Gastrocnemius medialis (tissue), 4 donors: Measurements from ENCODE around the gene HES5.

Experiments
- CTCF ChIP-seq, 5 experiments: fragments of 450-650 bp in 3 of 5; fragments of 200-600 bp in 2 of 5; sonication (generic) in 2 of 5; IDR thresholded peaks in 4 of 5; conservative IDR thresholded peaks in 1 of 5; 1 replicate in 4 of 5; 2 replicates in 1 of 5; pipeline ENCODE4 v1.5.1; 2016 to 2019; ENCODE audit warnings: antibody characterized with exemption in 5 of 5, mild to moderate bottlenecking in 3 of 5, moderate library complexity in 3 of 5
- POLR2A ChIP-seq, 2 donors: fragments of 450-650 bp; IDR thresholded peaks; one replicate each; pipeline ENCODE4 v1.6.1; 2017; ENCODE audit warnings: antibody characterized with exemption in 2 of 2, mild to moderate bottlenecking in 2 of 2, moderate library complexity in 2 of 2

DNA sequence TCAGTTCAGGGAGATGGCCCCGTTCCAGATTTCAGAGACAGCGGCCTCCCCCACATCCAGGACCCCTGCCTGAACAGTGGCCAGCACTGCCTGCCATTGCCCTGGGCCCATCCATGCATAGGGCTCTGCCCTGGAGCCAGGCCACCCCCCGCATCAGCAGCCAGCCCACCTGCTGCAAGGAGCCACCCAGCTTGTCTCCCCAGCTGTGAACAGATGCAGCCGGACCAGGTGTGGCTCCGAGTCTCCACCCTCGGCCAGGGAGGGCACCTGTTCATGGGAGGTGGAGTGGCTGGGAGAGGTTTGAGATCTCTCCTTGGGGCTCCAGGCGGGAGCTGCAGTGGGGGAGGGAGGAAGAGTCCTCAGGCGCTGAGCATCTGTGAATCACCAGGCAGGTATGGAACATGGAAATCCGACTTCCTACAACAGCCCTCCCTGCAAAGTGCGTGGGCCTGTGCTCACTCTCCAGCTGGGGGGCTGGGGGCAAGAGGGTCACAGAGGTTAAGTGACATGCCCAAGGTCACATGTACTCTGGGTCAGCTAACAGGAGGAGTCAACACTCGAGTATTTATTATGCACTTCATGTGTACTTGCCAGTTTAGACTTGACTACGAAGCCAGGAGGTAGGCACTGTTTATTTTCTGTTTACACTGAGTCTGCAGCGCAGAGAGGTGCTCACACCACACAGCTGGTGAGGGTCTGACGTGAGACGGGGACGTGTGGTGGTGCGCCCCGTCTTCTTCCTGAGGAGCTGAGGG, 4.8 kb upstream of the HES5 start:
- TF ChIP-seq POLR2A (IDR thresholded peaks at IDR 0.05), result no peak
- no peak for TF ChIP-seq CTCF (IDR thresholded peaks at IDR 0.05 in 4 of 5, conservative IDR thresholded peaks at IDR 0.05 in 1 of 5)
